Measurements from ENCODE around the gene EGLN1.

Gene EGLN1

DNA sequence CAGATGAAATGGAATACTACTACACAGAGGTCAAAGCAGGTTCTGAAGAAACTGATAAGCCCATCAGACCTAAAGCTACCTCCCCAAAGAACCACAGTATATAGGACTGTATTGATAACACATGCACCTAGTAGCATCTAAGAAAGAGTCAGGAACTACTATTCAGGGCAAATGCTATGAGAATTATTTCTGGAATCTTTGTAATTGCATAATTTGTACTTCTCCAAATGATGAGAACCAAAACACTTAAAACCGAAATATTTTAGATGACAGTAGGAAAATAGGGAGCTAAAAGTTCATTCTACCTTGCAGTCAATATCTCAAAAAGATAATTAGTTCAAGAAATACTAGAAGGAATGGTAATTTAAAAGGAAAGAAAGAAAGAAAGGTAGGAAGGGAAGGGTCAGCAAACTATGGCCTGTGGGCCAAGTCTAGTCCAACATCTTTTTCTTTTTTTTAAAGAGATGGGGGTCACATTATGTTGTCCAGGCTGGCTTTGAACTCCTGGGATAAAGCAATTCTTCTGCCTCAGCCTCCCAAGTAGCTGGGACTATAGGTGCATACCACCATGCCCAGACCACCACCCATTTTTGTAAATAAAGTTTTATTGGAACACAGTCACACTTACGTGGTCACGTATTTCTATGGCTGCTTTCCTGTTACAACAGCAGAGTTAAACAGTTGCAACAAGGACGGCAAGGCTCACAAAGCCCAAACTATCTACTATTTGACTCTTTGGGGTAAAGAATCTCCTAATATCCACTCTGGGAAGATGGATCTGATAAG lies 24.0 kb downstream of the EGLN1 start:
- no peak for DNase-seq (ENCODE audit: low read depth in 2 of 2, low spot score in 1 of 2)

DNA sequence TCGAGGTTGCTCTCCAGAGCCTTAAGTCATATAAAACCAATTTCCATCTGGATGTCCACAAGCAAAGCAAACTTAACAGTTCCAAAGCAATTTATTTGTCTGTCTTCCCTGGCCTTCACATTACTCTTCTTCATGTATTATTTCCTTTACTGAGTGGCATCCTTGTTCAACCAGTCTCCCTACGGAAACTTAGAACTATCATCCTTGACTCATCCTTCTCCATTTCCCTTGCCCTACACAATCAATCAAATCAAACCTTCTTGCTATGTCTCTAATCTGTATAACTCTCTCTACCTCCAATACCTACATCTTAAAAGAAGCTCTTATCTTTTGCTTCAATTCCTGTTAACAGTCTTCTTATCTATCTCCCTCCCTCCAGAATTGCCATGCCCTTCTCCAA lies 25.4 kb downstream of the EGLN1 start:
- DNase-seq (ENCODE audit: low read depth in 2 of 2, low spot score in 1 of 2), result no peak

DNA sequence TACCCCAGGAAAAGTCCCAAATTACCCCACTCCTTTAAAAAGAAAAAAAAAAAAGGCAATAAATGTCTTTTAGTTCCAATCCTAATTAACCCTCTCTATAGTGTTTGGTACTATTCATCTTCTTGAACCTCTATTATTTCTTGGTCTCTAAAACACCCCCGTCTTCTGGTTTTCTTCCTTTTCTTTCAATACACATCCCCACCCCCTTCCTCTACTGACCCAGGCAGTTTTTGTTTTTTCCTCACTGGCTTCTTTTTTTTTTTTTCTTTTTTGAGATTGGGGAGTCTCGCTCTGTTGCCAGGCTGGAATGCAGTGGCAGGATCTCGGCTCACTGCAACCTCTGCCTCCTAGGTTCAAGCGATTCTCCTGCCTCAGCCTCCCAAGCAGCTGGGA lies 26.1 kb downstream of the EGLN1 start:
- no peak for DNase-seq (ENCODE audit: low read depth in 2 of 2, low spot score in 1 of 2)

DNA sequence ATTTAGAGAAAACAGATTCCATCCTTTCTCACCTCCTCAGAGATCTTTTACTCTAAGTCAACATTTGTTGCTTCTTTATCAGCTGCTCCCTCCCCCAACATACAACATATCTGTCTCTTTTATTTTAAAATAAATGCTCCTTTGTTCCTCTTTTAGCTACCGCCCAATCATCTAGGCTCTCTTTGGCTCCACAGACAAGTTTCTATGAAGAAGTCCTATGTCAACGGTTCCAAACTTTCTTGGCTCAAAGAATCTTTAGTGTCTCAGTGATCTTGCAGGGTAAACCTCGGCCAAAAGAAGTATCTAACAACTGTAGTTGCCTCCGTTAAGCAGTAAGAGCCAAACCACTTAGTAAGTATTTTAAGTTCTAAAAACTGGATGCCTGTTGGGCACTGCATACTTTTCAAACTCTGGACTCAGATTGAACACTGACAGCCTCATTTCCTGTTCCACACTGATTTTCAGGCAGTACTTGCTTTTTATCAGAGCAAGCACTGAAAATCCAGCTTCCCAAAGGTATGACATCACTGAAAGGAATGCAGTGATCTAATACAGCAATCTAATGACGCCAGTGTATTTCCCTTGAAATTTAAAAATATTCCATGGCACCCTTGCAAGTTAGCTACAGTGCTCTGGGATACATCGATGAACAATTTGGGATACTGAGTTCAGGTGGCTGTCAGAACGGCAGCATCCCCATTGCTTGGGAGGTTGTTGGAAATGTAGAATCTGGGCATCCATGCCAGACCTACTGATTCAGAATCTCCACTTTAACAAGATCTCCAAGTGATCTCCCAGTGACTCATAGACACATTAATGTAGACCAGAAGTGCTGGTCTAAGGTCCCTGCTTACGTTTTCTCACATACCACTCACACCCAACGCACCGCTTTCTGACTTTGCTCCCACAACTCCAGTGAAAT lies 26.8 kb downstream of the EGLN1 start:
- DNase-seq (ENCODE audit: low read depth in 2 of 2, low spot score in 1 of 2), result no peak

DNA sequence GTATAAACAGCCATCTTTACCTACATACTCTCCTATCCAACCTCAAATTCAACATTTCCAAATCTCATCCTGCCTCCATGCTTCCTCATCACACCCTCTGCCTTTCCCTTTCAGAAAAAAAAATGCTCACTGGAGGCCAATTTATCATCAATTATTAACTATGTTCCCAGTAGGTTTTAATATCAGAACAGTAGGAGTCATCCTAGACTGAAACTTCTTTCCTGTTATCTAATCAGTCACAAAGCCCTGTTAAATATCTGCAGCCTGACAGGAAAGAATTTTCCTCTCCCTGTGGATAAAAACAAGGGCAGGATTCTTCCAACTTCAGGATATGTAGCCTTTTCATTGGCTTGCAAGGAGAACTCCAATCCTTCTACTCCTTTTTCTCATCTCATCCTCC lies 28.4 kb downstream of the EGLN1 start:
- no peak for DNase-seq (ENCODE audit: low read depth in 2 of 2, low spot score in 1 of 2)

DNA sequence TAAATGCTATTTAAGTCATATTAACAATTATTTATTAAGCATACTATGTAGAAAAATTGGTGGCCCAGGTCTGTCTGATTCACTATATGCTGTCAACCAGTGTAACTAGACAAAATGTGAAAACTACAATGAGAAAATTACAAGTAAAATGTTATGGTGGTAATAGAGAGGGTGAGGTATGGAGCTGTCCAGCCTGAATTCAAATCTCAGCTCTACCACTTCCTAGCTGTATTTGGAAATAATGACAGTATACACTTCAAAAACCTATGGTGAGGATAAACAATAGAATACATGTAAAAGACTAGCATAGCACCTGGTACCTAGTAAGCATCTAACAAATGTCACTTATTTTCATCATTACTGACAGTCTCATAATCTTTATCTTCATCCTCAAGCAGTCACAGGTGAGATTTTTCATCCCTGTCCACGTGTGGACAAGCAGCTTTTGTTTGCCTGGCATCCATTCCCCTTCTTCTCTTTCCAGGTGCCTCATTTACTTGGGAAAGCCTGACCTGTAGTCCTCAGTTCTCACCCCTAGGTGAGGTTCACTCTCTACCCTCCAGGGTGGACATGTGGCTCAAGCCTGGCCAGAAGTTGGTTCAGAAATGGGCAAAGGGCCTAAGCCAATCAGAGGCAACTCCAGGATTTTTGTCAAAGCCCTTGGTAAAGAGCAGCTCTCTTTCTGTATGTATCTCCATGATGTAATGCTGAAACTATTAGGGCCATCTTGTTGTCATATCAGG lies 29.5 kb downstream of the EGLN1 start:
- no peak for DNase-seq (ENCODE audit: low read depth in 2 of 2, low spot score in 1 of 2)

DNA sequence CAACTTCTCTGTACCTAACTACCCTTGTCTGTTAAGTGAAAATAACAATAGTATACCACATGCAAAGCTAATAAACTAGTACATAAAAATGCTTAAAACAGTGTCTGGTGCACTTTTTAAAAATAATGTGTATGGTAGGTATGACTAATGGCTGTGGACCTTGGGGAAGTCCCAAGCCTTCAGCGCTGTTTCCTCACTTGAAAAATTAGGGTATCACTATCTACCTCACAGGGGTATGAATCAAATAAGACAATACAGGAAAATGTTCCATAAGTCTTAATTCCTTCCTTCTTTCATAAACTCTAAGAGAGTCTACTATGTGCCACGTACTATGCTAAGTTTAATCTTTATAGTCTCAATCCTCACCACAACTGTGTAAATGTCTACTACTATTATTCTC lies 32.0 kb downstream of the EGLN1 start:
- DNase-seq (ENCODE audit: low read depth in 2 of 2, low spot score in 1 of 2), result no peak

DNA sequence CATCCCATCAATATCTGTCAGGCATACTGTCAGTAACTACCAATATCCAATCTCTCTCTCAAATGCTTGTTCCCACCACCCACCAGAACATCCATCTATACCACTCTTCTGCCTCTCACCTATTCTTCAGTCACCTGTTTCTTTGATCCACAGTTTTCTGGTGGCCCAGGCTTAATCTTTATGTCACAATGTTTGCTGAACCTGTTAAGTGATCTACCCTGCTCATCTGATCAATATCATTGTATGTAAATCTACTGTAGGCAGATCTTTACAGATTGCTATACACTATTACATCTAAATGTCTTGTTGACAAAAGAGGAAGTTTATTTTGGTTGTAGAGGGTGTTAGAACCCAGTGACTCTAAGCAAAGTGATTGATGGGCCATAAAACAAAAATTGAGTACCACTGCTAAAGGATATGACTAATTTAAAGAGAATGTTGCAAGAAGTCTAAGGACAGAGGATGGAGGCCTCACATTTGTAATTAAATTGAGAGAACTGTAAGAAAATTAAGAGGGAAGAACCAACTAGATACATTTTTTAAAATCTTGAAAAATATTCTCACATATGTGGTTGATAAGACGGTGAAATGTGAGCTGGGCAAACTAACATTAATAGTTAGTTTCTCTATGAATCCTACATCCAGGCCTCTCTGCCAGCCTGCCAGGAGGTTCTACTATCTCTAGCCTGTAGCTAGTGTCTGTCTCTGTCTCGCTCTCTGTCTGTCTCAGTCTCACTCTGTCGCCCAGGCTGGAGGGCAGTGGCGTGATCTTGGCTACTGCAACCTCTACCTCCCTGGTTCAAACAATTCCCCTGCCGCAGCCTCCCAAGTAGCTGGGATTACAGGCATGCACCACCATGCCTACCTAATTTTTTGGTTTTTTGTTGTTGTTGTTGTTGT lies 34.1 kb downstream of the EGLN1 start:
- no peak for DNase-seq (ENCODE audit: low read depth in 2 of 2, low spot score in 1 of 2)

DNA sequence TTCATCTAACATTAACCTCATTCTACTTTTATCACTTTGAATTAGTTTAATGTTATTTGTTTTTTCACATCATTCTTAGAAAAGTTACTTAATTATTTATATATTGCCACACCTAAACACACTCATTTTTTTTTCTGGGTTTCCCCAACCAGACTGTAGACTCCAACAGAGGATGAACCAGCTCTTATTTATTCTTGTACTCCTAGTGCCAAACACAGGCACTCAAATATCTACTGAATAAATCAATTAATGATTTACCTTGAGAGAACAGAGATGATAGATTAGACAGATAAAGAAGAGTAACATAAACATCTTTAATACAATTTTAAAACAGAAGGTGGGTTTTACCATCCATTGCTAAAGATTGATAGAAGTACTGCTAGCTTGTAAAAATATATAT lies 35.6 kb downstream of the EGLN1 start:
- DNase-seq (ENCODE audit: low read depth in 2 of 2, low spot score in 1 of 2), result no peak

DNA sequence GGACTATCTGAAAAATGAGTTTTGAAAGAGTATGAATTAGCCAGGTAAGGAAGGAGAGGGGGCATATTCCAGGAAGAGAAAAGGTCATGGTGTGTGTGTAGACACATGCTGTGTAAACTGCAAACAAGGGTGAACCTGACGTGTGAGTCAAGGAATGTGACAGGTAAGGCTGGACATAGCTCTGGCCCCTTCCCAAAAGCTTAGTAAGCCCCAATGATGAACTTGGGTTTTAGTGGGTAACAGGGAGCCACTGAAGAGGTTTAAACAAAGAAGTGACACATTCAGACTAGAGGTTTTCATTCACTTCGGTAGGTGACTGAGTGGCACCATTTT lies 36.7 kb downstream of the EGLN1 start:
- DNase-seq (ENCODE audit: low read depth in 2 of 2, low spot score in 1 of 2), result no peak

DNA sequence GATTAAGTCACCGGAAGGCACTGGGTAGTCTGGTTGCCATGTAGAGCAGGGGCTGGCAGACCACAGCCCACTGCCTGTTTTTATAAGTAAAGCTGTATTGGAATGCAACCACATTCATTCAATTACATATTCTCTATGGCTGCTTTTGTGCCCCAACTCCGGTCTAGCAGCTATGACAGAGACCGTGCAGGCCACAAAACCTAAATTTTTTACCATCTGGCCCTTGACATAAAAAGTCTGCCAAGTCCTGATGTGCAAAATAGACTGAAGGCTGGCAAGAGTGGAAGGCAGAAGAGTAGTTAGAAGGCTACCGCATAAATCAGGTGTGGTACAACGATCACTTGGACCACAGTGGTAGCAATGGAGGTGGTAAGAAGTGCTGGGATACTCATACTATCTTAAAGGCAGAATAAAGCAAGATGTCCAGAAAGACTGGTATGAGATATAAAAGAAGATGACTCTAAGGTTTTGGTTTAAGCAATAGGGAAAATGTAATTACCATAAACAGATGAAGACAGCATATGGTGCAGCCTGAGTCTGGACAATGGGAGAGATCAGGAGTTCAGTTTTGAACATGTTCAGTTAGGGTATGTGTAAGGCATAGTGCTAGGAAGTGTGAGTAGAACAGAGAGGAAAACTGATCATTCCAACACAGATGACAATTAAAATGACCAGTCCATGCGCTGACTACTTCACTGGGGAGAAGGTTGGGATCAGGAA lies 37.2 kb downstream of the EGLN1 start:
- DNase-seq (ENCODE audit: low read depth in 2 of 2, low spot score in 1 of 2), result no peak

DNA sequence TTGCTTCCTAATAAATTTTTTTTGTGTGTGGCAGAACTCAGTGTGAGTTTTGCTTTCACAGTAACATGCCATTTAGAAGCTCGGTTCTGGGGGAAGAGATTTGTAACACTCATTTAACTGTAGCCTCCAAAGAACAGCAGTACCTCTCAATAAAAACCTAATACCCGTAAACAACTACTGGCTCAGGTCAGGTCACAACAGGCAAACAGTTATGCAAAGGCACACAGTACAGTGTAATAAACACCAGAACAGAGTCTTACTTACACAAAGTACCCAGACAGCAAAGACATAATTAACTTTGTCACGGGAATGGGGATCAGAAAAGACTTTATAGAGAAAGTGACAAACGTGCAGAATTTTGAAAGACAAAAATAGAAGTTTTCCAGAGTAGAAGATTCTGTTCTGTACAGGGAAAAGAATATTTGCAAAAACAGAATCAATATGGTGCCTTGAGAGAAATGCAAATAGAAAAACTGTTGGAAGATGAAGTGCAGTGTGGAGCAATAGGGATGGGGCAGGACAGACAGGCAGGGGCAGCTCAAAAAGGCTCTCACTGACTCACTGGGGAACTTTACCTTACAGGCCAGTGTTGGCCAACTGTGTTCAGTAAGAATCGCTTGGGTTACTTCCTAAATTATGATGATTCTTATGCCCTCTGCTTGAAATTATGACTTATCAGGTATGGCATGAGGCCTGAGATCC lies 38.8 kb downstream of the EGLN1 start:
- DNase-seq (ENCODE audit: low read depth in 2 of 2, low spot score in 1 of 2), result no peak

DNA sequence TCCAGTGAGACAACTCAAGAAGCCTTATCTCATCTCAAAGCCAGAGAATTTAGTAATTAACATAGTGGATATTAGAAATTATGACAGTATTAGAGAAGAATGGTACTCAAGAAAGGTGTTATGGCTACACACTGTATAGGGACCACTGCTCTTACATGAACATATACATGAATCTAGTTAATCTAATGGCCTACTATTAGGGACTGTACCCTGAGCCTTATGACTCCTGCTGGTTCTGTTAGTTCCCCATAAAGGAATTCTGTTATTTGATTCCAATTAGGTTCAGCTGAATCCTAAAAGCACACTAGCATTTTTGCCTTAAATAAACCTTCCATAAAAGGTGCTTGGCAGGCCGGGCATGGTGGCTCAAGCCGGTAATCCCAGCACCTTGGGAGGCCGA lies 39.7 kb downstream of the EGLN1 start:
- DNase-seq (ENCODE audit: low read depth in 2 of 2, low spot score in 1 of 2), result no peak

DNA sequence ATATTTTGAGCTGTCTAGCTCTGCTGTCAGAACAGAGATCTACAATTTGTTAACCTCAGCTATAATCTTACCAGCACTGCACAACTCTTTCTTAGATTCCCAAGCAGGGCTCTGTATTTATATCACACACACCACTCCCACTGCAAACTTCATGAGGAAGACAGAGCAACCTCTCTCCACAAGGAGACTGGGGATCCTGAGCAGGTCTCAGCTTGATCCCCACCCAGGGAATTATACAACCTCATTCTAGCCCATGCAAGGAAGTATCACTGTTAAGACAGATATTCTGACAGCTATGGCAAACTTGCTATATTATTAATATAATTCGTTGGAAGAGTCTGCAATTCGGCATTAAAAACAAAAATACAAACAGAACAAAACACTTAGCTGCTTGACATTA lies 40.4 kb downstream of the EGLN1 start:
- no peak for DNase-seq (ENCODE audit: low read depth in 2 of 2, low spot score in 1 of 2)

DNA sequence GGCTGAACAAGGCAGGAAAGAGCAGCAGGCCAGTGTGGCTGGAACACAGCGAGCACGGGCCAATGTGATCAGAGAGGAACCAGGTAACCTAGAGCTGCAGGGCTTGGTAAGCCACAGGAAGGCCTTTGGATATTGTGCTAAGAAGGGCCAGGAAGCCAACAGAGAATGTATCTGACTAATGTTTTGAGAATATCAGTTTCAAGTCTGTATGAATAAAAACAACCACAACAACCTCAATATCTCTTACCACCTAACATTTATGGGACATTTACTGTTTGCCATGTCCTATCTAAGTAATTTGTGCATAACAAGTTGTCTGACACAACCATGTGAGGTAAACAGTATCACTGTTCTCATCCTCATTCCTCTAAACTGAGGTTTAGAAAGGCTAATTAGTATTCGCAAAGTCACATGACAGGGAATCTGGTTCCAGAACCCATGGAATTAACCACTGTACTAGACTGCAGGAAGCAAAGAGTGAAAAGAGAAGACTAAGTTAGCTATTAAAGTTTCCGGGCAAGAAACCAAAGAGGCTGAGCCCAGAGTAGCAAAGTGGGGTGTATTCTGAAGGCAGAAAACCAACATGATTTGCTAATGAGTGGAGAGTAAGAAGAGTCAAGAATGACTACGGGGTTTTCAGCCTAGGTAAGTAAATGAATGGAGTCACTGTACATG lies 45.1 kb downstream of the EGLN1 start:
- DNase-seq (ENCODE audit: low read depth in 2 of 2, low spot score in 1 of 2), result no peak

DNA sequence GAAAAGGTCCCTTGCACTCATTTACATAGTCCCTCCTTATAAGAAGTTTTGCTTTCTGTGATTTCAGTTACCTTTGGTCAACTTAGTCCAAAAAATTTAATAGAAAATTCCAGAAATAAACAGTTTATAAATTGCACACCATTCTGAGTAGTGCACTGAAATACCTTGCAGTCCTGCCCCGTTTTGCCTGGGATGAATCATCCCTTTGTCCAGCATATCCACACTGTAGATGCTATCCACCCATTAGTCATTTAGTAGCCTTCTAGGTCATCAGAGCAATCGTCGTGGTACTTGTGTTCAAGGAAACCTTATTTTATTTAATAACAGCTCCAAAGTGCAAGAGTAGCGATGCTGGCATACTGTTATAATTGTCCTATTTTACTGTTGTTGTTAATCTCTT lies 46.0 kb downstream of the EGLN1 start:
- DNase-seq (ENCODE audit: low read depth in 2 of 2, low spot score in 1 of 2), result no peak

DNA sequence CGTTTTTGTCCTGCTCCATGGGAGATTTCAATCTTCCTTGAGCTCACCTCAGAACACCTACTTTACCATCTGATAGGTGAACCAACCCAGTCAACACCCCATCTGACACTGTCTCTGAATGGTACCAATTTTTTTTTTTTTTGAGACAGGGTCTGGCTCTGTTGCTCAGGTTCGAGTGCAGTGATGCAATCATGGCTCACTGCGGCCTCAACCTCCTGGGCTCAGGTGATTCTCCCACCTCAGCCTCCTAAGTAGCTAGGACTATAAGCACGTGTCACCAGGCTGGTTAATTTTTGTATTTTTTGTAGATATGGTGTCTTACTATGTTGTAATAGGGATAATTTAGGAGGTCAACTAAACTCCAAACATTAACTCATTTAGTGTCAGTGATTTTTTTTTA lies 47.7 kb downstream of the EGLN1 start:
- DNase-seq (ENCODE audit: low read depth in 2 of 2, low spot score in 1 of 2), result no peak

DNA sequence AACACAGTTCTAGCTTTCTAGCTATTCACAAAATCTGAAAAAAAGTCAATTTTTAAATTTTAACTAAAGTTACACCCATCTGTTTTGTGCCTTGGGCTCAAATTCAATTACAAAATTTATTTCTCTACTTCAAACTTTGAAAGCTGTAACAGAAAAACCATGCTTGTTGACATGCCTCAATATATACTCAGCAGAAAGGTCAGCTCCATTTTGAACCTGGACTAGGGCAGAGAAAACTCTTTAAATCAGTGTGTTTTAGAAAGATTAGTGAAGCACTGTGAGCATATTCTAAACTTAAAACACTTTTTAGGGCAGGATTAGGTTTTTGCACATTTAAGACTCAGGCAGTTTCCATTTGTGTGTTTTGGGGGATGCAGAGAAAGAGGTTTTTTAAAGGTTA lies 49.6 kb downstream of the EGLN1 start:
- no peak for DNase-seq (ENCODE audit: low read depth in 2 of 2, low spot score in 1 of 2)

DNA sequence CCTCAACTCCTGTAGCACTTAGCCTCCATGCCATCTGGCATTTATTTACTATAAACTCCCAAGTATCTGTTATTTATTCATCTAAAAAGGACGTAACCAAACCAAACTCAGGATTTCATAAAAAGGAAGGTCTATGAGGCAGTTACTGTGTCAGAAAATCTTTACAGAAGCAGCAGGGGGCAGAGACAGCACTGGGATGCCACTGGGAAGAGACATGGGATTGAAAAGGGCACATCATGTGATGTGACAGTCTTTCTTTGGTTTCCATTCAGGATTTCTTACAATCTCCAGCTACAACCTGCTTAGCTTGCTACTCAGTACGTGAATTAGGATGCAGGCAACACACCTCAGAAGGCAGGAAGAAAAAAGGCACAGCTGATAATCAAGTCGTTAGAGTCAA lies 52.8 kb downstream of the EGLN1 start:
- DNase-seq (ENCODE audit: low read depth in 2 of 2, low spot score in 1 of 2), result no peak
